ENCODE results near the gene TFF3.

GRCh38 chr21:42321231-42321630 is 6.0 kb upstream of the TFF3 start:
- TF ChIP-seq POLR2A (IDR thresholded peaks at IDR 0.05) = no peak
- no peak for TF ChIP-seq CTCF (IDR thresholded peaks at IDR 0.05 in 8 of 11, conservative IDR thresholded peaks at IDR 0.05 in 3 of 11)
- TF ChIP-seq POLR2AphosphoS5 (IDR thresholded peaks at IDR 0.05) = no peak

Measured in spleen (tissue), 7 donors.